NCI-H526 (cell line): ENCODE measurements around the gene BRMS1L.
"Not testable (repeated sequence)": the region's sequence is repeated elsewhere in the genome, so short reads cannot be mapped to it uniquely, and the experiment has no call there.

Experiments
- DNase-seq, 2 experiments: peaks; one replicate each; lab custom pipeline; 2025; lab: John Stamatoyannopoulos, UW

The BRMS1L gene, protein sequence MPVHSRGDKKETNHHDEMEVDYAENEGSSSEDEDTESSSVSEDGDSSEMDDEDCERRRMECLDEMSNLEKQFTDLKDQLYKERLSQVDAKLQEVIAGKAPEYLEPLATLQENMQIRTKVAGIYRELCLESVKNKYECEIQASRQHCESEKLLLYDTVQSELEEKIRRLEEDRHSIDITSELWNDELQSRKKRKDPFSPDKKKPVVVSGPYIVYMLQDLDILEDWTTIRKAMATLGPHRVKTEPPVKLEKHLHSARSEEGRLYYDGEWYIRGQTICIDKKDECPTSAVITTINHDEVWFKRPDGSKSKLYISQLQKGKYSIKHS

DNA sequence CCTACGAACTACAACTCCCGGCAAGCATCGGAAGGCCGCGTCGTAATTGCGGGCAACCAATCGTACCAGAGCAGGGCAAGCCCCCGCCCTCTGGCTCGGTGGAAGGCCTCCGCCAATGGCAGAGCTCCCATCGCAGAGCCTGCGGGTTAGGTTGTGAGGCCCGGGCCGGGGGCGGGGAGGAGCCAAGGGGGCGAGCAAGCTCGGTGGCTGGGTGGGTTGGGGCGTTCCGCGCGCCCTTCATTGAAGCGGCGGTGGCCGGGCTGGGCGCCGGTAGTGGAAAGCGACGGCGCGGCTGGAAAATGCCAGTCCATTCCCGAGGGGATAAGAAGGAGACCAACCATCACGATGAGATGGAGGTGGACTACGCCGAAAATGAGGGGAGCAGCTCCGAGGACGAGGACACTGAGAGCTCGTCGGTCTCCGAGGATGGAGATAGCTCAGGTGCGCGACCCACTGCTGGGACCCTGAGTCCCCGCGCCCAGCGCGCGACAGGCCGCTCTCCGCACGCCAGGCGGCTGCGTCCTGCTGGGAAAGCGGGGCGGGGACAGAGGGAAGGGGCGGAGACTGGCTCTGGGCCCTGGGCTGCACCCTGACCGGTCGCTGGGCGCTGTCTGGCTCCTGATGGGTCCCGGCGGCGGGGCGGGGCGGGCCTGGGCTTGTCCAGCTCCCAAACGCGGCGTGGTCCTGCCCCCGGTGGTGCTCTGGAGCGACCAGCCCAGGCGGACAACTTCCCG lies at the start of gene BRMS1L:
TSS of gene BRMS1L (plus strand) at position 121 of the 734 bp plus-strand sequence. CDS start at position 300, 179 bp downstream.
- peak; percentile 98 to 99 for DNase-seq

DNA sequence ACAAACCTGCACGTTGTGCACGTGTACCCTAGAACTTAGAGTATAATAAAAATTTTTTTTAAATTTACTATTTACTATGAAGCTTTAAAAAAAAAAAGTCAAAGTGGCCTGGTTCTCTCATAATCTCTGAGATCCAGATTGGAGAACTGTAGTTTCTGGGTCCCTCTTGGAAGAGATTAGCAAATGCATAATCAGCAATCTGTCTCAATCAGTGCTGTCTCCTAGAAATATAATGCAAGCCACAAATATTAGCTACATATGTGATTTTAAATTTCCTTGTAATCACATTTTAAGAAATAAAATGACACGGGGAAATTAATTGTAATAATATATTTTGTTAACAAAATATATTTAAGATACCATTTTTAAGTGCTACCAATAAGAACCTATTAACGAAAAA lies 49.3 kb upstream of the BRMS1L start:
- no peak for DNase-seq

DNA sequence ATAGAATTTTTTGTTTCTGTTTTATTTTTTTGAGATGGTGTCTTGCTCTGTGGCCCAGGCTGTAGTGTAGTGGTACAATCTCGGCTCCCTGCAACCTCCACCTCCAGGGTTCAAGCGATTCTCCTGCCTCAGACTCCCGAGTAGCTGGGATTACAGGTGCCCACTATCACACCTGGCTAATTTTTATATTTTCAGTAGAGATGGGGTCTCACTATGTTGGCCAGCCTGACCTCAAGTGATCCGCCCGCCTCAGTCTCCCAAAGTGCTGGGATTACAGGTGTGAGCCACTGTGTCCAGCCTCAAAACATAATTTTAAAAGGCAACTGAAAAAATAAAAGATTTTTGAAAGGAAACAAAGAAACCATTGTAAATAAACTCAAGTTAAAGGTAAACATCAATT lies 48.6 kb upstream of the BRMS1L start:
- not testable (repeated sequence) for DNase-seq

DNA sequence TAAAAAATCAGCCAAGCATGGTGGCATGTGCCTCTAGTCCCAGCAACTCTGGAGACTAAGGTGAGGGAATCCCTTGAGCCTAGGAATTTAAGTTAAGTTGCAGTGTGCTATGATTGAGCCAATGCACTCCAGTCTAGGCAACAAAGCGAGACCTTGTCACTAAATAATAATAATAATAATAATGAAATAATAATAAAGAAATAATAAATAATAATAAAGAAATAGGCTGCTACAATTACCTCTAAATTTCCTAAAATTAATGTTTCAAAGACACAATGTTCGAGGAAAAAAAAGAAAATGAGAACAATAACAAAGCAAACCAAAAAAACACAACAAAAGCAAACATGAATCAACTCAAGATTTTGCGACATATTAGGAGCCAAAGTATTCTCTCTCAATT lies 46.8 kb upstream of the BRMS1L start:
- DNase-seq, result no peak

DNA sequence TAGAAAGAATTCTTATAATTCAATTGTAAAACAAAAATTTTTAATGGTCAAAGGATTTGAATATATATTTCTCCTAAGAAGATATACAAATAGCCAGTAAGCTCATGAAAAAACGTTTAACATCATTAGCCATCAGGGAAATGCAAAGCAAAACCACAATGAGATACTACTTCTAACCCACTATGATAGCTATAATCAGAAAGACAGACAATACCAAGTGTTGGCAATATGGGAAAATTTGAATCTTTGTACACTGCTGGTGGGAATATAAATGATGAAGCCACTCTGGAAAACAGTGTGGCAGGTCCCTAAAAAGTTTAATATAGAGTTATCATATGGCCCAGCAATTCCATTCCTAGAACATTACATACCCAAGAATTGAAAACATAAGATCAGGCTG lies 42.4 kb upstream of the BRMS1L start:
- no peak for DNase-seq

DNA sequence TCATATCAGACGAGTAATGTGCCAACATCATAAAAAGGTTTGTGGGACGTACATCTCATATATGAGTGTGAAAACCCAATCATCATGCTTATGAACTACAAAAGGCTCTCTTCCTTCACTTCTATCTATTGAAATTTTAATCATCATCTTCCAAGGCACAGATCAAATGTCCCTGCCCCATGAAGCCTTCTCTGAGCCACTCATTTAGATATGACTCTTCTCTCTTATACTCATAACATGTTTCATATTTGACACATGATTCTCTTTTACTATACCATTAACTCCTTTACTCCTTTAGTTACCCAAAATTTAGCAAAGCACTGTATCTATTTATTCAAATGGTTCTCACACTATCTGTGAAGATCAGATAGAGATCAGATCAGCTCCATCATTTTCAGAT lies 39.3 kb upstream of the BRMS1L start:
- no peak for DNase-seq

DNA sequence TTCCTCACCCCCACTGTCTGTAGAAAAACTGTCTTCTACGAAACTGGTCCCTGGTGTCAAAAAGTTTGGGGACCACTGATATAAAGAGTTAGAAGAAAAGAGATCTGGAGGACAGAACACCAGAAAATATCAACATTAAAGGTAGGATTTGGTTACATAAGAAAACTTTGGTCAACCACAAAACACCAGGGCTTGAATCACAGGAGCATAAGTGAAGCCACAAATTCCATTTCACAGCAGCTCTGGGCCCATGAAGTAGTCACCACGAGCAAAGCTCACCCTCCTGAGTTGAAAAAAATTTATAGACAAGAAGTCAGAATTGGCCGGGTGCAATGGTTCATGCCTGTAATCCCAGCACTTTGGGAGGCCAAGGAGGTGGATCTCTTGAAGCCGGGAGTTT lies 36.5 kb upstream of the BRMS1L start:
- DNase-seq, result no peak

DNA sequence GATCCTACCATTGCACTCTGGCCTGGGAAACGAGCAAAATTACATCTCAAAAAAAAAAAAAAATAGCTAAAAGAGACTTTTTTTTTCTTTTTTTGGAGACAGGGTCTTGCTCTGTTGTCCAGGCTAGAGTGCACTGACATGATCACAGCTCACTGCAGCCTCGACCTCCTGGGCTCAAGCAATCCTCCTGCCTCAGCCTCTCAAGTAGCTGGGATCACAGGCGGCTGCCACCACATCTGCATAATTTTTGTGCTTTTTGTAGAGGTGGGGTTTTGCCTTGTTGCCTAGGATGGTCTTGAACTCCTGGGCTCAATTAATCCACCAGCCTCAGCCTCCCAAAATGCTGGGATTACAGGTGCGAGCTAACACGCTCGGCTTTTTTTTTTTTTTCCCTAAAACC lies 28.3 kb upstream of the BRMS1L start:
- DNase-seq, result no peak

DNA sequence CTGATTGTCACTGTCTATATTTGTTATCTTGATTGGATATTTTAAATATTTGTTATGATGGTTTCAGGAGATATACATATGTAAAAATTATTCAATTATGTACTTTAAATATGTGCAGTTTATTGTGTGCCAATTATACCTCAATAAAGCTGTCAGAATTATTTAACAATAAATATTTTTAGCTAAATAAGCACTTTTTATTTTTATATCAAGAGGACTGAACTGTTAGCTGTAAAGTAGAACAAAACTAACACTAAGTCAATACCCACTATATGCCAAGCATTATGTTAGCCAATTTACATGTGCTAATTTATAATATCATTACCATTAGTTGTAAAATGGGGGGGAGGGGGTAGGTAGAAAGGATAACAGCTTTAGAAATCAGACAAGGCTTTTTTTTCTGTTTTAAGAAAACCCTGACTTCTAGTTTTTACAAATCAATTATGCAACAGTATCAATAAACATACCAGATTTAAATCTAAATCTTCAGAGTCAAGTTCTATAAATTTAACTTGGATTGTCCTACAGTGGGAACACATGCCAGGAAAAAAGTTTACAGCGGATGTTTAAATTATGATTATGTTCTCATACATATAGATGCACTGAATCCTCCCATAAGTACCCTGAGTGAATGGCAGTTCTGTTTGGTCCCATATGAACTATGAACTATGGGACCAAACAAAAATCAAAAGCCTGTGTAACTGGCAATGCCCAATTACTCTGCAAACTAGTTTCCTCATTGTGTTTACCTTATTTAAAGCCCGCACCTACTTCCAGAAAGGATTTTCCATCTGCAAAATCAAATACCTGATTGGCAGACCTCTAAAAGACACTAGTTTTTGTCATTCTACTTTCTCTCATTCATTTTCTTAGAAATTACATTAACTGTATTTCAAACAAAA lies 19.9 kb upstream of the BRMS1L start:
- no peak for DNase-seq

DNA sequence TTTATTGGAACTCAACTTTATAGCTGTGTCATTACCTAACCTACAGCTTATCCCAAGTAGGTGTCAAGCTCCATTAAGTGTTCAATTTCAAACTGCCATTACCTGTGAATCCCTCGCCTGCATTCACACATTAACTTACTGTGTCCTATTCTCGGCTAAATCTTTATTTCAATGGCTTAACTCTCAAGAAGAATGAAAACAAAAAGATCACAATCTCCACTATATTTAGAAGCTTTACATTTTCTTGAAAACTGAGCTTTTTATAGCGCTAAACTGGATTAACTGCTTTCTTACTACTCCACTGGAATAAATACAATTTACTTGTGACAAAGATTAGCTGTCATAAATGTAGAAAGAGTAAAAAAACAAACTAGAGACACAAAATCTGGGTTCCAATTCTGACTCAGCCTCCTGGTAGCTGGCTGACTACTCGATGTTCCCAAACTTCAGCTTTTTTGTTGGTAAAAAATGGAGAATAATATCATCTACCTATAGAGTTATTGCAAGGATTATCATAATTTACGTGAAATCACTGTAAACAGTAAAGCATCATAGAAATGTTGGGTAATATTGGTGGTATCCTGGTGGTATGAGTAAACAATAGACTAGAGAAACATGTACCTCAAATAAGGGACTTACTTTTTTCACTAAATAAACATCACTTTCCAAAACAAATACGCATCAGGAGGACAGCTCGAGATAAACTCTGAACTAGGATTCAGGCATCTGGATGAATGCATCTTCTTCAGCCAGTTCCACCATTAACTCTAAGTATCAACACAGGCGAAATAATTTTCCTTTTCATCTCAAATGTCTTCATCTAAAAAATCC lies 18.8 kb upstream of the BRMS1L start:
- no peak for DNase-seq

DNA sequence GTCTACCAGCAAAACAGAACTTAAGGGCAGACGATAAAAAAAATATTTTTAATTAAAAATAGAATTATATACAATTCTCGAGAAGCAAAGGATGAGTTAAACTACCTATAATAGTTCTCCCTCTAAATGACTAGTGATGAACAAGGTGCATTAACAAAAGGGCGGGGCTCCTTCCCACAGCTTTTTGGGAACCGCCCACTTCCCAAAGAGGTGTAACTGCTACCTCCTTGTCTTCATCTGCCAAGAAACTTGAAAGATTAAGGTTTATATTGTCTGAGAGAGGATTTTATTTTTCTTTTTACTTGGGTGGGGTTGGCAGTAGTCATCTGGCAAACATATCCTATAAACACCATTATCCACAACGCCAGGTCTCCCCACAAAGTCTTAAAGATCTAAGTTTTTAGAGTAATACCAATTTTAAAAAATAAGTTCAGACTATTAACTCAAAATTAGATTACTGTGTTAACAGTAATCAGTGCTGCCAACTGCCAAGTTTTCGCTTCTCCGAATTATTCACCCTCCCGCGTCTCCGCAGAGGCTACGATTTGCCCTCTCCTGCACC lies 18.0 kb upstream of the BRMS1L start:
- DNase-seq, result peak in 1 of 2 experiments; percentile 30

DNA sequence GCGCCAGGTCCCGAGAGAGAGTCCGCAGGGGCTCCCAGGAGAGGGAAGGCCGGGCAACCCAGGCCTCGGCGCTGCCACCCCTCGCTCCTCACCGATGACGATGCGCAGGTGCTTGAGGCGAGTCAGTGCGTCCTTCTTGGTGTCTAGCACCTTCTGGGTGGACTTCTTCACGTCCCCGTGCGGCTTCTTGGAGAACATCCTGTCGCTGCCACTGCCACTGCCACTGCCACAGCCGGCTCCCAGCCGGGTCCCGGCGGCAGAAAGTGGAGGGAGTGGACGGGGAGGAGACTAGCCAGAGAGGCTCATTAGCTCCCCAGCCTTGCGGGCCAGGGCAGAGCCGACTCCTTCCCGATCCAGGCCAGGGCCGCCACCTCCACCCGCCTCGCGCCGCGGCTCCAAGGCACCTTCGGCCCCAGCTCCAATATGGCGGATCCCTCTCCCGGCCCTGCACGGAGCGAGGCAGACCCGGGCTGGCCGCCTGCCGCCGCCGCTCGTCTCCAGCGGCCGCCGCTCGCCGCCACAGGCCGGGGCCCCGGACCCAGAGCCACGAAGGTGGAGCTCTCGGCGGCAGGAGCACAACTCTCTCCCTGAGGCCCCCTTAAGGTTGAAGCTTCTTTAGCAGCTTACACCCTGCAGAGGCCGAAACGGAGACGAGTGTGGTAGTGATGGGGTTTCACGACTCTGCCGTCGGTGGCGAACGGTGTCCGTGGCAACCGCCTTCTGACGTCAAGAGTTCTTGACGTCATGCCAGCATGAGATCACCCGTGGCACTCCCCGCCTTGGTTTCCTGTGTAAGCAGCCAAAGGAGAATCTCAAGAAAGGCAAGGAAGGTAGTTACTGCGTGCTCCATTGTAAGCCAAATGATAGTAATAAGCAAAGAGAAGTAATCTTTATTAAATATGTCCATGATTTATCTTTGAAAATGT lies 17.2 kb upstream of the BRMS1L start, which contains the start of gene RALGAPA1:
TSS of gene RALGAPA1 (minus strand) at position 658 of the 926 bp plus-strand sequence. CDS start at position 198, 460 bp downstream.
- DNase-seq, result peak; percentile 95 to 97

DNA sequence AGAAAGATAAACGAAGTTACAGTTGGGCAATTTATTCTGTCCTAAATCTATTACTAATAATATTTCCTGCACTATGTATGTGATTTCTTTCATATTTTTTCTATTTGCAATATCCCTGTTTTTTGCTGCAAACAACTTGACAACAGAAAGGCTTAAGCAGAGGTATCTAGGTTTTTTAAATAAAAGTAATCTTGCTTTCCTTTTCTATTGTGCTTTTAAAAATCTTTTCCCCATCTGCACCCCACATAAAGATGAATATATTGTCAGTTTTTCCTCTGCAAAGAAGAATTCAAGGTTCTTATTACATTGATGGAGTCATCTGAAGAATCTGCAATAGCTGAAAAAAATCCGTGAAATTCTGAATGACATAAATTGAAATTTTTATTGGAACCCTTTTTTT lies 16.5 kb upstream of the BRMS1L start:
- no peak for DNase-seq

DNA sequence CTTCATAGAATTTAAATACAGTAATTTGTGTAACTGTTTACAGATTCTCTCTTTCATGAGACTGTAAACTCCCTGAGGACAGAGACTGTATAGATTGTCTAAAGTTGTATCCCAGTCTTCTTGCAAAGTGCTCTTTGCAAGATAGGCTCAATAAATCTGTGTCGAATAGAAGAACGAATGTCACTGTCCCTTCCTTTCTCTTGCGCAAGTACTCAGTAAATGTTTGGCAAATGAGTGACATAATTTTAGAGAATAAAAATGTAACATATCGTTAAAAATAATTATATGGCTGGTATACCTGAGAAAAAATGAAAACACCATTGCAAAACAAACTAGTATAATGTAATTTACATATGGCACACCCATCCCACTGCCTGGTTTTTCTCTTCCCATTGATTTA lies 15.2 kb upstream of the BRMS1L start:
- no peak for DNase-seq

DNA sequence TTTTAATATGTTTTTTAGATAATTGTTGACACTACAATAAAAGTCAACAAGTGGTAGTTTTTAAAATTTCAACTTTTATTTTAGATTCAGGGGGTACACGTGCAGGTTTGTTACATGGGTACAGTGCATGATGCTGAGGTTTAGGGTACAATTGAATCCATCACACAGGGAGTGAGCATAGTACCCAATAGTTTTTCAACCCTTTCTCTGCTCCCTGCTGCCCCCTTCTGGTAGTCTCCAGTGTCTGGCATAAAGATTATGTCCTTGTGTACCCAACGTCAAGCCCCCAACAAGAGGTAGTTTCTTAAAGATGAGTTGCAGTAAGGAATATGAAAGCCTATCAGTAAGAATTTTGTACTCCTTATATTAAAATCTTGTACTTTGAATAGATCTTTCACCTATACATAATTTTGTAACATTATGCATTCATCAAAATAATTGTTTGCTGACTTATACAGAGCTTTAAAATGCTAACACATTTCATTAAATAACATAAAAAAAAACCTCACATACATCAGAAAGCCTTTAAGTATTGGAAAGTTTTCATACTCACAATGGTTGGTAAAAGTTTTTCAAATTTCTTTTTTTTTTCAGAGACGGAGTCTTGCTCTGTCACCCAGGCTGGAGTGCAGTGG lies 11.7 kb upstream of the BRMS1L start:
- DNase-seq, result peak; percentile 54 to 74

DNA sequence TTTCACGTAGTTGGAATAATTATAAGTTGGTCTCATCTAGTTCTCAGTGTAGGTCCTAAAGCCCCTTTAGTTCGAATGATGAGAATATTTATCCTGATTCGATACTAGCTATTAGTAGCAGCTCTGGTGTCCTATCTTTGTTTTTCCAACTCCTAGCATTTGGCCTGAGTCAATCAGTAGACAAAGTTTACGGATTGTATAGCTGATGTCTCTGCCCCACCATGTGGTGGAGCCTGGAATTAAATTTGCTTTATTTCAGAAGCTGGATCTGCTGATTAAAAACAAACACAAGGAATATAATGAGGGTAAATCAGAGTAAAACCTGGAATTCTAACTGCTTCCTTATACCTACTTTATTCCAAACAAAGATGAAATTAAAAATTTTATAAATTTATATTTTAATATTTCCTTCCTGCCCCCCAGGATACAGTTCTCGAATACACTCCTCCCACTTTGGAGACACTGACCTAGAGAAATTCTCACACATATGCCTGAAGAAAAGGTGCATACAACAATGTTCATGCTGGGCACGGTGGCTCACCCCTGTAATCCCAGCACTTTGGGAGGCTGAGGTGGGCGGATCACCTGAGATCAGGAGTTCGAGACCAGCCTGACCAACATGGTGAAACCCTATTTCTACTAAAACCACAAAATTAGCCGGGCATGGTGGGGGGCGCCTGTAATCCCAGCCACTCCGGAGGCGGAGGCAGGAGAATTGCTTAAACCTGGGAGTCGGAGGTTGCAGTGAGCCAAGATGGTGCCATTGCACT lies 7.6 kb upstream of the BRMS1L start:
- peak; percentile 40 to 72 for DNase-seq

DNA sequence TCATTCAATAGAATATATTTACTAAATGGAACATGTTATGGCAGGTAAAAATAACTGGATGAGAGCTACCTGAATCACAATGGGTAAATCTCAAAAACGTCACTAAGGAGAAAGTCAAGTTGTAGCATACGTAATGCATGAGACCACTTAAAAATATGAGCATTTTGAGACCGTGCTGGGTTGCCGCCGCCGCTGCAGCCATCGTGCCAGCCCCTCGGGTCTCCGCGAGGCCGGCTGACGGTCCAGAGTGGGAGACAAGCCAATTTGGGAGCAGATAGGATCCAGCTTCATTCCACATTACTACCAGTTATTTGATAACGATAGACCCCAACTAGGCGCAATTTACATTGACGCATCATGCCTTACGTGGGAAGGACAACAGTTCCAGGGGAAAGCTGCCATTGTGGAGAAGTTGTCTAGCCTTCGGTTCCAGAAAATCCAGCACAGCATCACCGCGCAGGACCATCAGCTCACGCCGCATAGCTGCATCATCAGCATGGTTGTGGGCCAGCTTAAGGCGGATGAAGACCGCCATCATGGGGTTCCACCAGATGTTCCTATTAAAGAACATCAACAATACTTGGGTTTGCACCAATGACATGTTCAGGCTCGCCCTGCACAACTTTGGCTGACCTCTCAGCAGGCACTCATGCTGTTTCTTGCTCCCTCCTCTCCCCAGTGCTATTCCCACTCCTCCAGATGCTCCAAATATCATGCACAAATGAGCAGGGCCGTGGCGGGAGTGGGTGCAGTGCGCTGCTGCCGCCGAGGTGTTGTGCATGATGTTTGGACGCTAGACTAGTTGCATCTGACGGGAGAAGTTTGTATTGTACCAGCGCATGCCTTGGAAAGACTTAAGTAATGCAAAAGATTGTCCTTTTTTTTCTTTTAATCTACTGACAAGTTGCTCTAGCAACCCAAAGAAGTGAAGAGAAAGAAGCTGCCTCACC lies 6.3 kb upstream of the BRMS1L start:
- no peak for DNase-seq
